GM23248 (cell line): Measurements from ENCODE around the gene SSMEM1. TPM values are rescaled to one million over a fixed set of nuclear protein-coding genes. Genes with fewer than 3 reads are reported as not detected.
"Not testable (repeated sequence)": the region's sequence is repeated elsewhere in the genome, so short reads cannot be mapped to it uniquely, and the experiment has no call there.

ENCODE experiments used
- DNase-seq: peaks from one replicate; pipeline ENCODE4 v3.0.0-alpha.2; 2015
- H2AFZ ChIP-seq: fragments of 200-600 bp; sonication (generic); 2 replicates; pipeline ENCODE4 v1.6.1; 2016; ENCODE audit warnings: antibody characterized with exemption
- H3F3A ChIP-seq: fragments of 200-600 bp; sonication (generic); 2 replicates; pipeline ENCODE4 v1.6.1; 2016; ENCODE audit warnings: mild to moderate bottlenecking, antibody characterized with exemption, mixed run types; ENCODE audit not compliant: insufficient read depth
- H3K27ac ChIP-seq: fragments of 200-600 bp; sonication (generic); 2 replicates; pipeline ENCODE4 v1.5.1; 2016; ENCODE audit warnings: mild to moderate bottlenecking
- H3K27me3 ChIP-seq: fragments of 200-600 bp; sonication (generic); replicated peaks from 2 replicates; pipeline ENCODE4 v1.6.1; 2016; ENCODE audit warnings: mild to moderate bottlenecking; ENCODE audit not compliant: insufficient read depth
- H3K36me3 ChIP-seq: fragments of 200-600 bp; sonication (generic); 2 replicates; pipeline ENCODE4 v1.6.1; 2016; ENCODE audit warnings: low read depth, mild to moderate bottlenecking
- H3K4me1 ChIP-seq: fragments of 200-600 bp; sonication (generic); 2 replicates; pipeline ENCODE4 v1.6.1; 2016; ENCODE audit warnings: mild to moderate bottlenecking; ENCODE audit not compliant: insufficient read depth
- H3K4me2 ChIP-seq: fragments of 200-600 bp; sonication (generic); one replicate; pipeline ENCODE4 v1.6.1; 2016; ENCODE audit warnings: mild to moderate bottlenecking; ENCODE audit not compliant: unreplicated experiment
- H3K4me3 ChIP-seq: fragments of 200-600 bp; sonication (generic); 2 replicates; pipeline ENCODE4 v1.5.1; 2016; ENCODE audit warnings: mild to moderate bottlenecking
- H3K79me2 ChIP-seq: fragments of 200-600 bp; sonication (generic); 2 replicates; pipeline ENCODE4 v1.6.1; 2016; ENCODE audit warnings: mild to moderate bottlenecking; ENCODE audit not compliant: insufficient read depth
- H3K9ac ChIP-seq: fragments of 200-600 bp; sonication (generic); 2 replicates; pipeline ENCODE4 v1.6.1; 2016; ENCODE audit warnings: mild to moderate bottlenecking
- H3K9me2 ChIP-seq: fragments of 200-600 bp; sonication (generic); 2 replicates; pipeline ENCODE4 v1.6.1; 2016; ENCODE audit warnings: mixed run types, mild to moderate bottlenecking, moderate library complexity; ENCODE audit not compliant: insufficient read depth
- H3K9me3 ChIP-seq: fragments of 200-600 bp; sonication (generic); one replicate; pipeline ENCODE4 v1.6.1; 2017; ENCODE audit warnings: low read depth
- H4K20me1 ChIP-seq: fragments of 200-600 bp; sonication (generic); 2 replicates; pipeline ENCODE4 v1.6.0; 2016; ENCODE audit not compliant: insufficient read depth
- EZH2 ChIP-seq: fragments of 200-600 bp; sonication (generic); IDR thresholded peaks from 2 replicates; pipeline ENCODE4 v1.6.1; 2018; ENCODE audit warnings: antibody characterized with exemption, mild to moderate bottlenecking; ENCODE audit not compliant: insufficient read depth, poor library complexity, severe bottlenecking
- EZH2phosphoT487 ChIP-seq: fragments of 200-600 bp; sonication (generic); IDR thresholded peaks from 2 replicates; pipeline ENCODE4 v1.6.1; 2018; ENCODE audit warnings: antibody characterized with exemption, moderate library complexity, mild to moderate bottlenecking, low read depth; ENCODE audit not compliant: insufficient read depth
- WGBS, 2 experiments: methylation state at CpG; one replicate each; pipeline ENCODE4 v1.1.6; 2015 to 2017; ENCODE audit warnings: low lambda C conversion rate in 2 of 2, low coverage in 1 of 2; ENCODE audit errors: missing lambda C conversion rate in 2 of 2; 5-methylcytosine and 5-hydroxymethylcytosine counted together
- in situ Hi-C: fragments of 300-500 bp; cut with MboI; formaldehyde crosslinking; loops from 2 replicates; pipeline ENCODE4 v1.15.0; 2020
- polyA plus RNA-seq: library from polyadenylated mRNA; unstranded; fragments of >200 nt; fragmentation: Nextera tagmentation; extraction: Ambion mirVana; gene quantifications from 2 replicates; pipeline ENCODE4 v1.2.1, GENCODE V29; 2016
- total RNA-seq: library from RNA; depleted of rRNA; stranded (reverse); fragments of >200 nt; shearing (Covaris generic); gene quantifications from 2 replicates; pipeline ENCODE4 v1.2.3, GENCODE V29; 2014

SSMEM1 gene
- total and polyA plus RNA-seq, 2 experiments from 2014 or later, result not detected

GRCh38 chr7:130181263-130181605, 26.4 kb upstream of the SSMEM1 start:
- Histone ChIP-seq H4K20me1 (no peaks in the 10 kb centered on the region), H2AFZ (no peak overlapping the region), H3K9ac (no peak overlapping the region), H3K9me3 (no peaks in the 10 kb centered on the region), H3K27ac (0 out of 2 replicates have a peak overlapping the region, but pooled peaks have one; percentile 1), H3F3A (peaks cover 9% of the 10 kb centered on the region; the same call in 1 of the 2 replicates), H3K4me2 (no peak overlapping the region), H3K9me2 (no peaks in the 10 kb centered on the region), H3K4me1 (no peaks in the 10 kb centered on the region; the same call in 1 of the 2 replicates), H3K36me3 (peaks cover 28% of the 10 kb centered on the region), H3K27me3 (no peaks in the 10 kb centered on the region), H3K4me3 (no peak overlapping the region), H3K79me2 (0 out of 2 replicates have a peak, but pooled peaks cover under 1% of the 10 kb centered on the region)
- WGBS, 2 experiments, result 98 to 100% methylated on average over 2 of the region's 2 CpGs
- in situ Hi-C loops, result no loop called here
- TF ChIP-seq EZH2 (no peak), EZH2phosphoT487 (no peak)
- no peak for DNase-seq

- Histone ChIP-seq H3K9me2 (no peaks in the 10 kb centered on the region), H3K4me1 (peaks cover 4% of the 10 kb centered on the region), H3K4me3 (no peak overlapping the region), H3K27me3 (no peaks in the 10 kb centered on the region), H3K27ac (no peak overlapping the region), H3K9ac (no peak overlapping the region), H2AFZ (no peak overlapping the region), H3F3A (peaks cover 9% of the 10 kb centered on the region; the same call in 1 of the 2 replicates), H3K4me2 (no peak overlapping the region), H4K20me1 (no peaks in the 10 kb centered on the region), H3K9me3 (no peaks in the 10 kb centered on the region), H3K36me3 (peaks cover 28% of the 10 kb centered on the region), H3K79me2 (0 out of 2 replicates have a peak, but pooled peaks cover 3% of the 10 kb centered on the region)
- in situ Hi-C loops, result no loop called here
- 84 to 89% methylated on average over 2 of the region's 2 CpGs for WGBS, 2 experiments
- TF ChIP-seq EZH2phosphoT487 (no peak), EZH2 (no peak)
- no peak for DNase-seq
Observed at GRCh38 chr7:130182990-130183389, 24.7 kb upstream of the SSMEM1 start.

GRCh38 chr7:130184349-130184748, 23.3 kb upstream of the SSMEM1 start:
- peaks cover 26% of the 10 kb centered on the region for H3K36me3 ChIP-seq
- DNase-seq, H3K4me2 ChIP-seq, H3K9me3 ChIP-seq, H4K20me1 ChIP-seq, H3K9ac ChIP-seq, in situ Hi-C loops, H3K79me2 ChIP-seq, H3K27me3 ChIP-seq, H3K4me1 ChIP-seq, H3K27ac ChIP-seq, H3F3A ChIP-seq, H3K9me2 ChIP-seq, H3K4me3 ChIP-seq, H2AFZ ChIP-seq: not testable (repeated sequence)
- 78 to 85% methylated on average over 5 of the region's 5 CpGs for WGBS, 2 experiments

- Histone ChIP-seq H4K20me1 (no peaks in the 10 kb centered on the region), H3F3A (no peaks in the 10 kb centered on the region), H3K27ac (no peak overlapping the region), H3K9me3 (no peaks in the 10 kb centered on the region), H3K9ac (no peak overlapping the region), H3K27me3 (no peaks in the 10 kb centered on the region), H3K79me2 (0 out of 2 replicates have a peak, but pooled peaks cover 3% of the 10 kb centered on the region), H3K4me2 (no peak overlapping the region), H3K4me1 (peaks cover 12% of the 10 kb centered on the region), H3K36me3 (peaks cover 15% of the 10 kb centered on the region), H3K9me2 (no peaks in the 10 kb centered on the region), H3K4me3 (no peak overlapping the region), H2AFZ (no peak overlapping the region)
- 96 to 100% methylated on average over 2 of the region's 2 CpGs for WGBS, 2 experiments
- TF ChIP-seq EZH2 (no peak), EZH2phosphoT487 (no peak)
- no peak for DNase-seq
- in situ Hi-C loops, result no loop called here
Observed at GRCh38 chr7:130187360-130187759, 20.3 kb upstream of the SSMEM1 start.

- no peak overlapping the region for H2AFZ ChIP-seq
- H3K27ac ChIP-seq, result peak overlapping the region; percentile 37; the same call in 1 of the 2 replicates
- H3K4me2 ChIP-seq, result no peak overlapping the region
- no peaks in the 10 kb centered on the region for H4K20me1 ChIP-seq
- 83 to 89% methylated on average over 5 of the region's 5 CpGs for WGBS, 2 experiments
- H3K79me2 ChIP-seq, result 0 out of 2 replicates have a peak, but pooled peaks cover 3% of the 10 kb centered on the region
- in situ Hi-C loops, result no loop called here
- H3K9ac ChIP-seq, result no peak overlapping the region
- no peaks in the 10 kb centered on the region for H3K9me2 ChIP-seq
- peaks cover 12% of the 10 kb centered on the region for H3K4me1 ChIP-seq
- no peak overlapping the region for H3K4me3 ChIP-seq
- peaks cover 14% of the 10 kb centered on the region for H3K36me3 ChIP-seq
- TF ChIP-seq EZH2phosphoT487, result no peak
- TF ChIP-seq EZH2, result no peak
- H3F3A ChIP-seq, result no peaks in the 10 kb centered on the region
- H3K9me3 ChIP-seq, result no peaks in the 10 kb centered on the region
- no peaks in the 10 kb centered on the region for H3K27me3 ChIP-seq
- DNase-seq, result peak; percentile 46
Observed at GRCh38 chr7:130189343-130189742, 18.3 kb upstream of the SSMEM1 start.
